SK-N-MC (cell line): ENCODE results near the gene INAFM1.

Experiments
- EZH2 ChIP-seq: fragments of 200-600 bp; sonication (generic); IDR thresholded peaks from one replicate; pipeline ENCODE4 v1.6.1; 2017; ENCODE audit warnings: antibody characterized with exemption
- FOXP2 ChIP-seq: optimal IDR thresholded peaks from 2 replicates; pipeline ENCODE3; 2011; ENCODE audit warnings: mild to moderate bottlenecking, moderate library complexity; ENCODE audit not compliant: insufficient read depth; ENCODE audit errors: extremely low read length, control extremely low read depth
- POLR2AphosphoS5 ChIP-seq: IDR thresholded peaks from 2 replicates; pipeline ENCODE4 v1.6.1; 2012; ENCODE audit warnings: mild to moderate bottlenecking, low read depth, low read length, borderline replicate concordance

GRCh38 chr19:47310819-47311218 lies 36.1 kb downstream of the INAFM1 start:
- TF ChIP-seq EZH2 (no peak), POLR2AphosphoS5 (no peak), FOXP2 (no peak)
